IPS-11a (cell line): ENCODE results near the gene IL18BP.

Experiments used
- H3K4me3 ChIP-seq: one replicate; pipeline ENCODE4 v1.5.1; 2013; ENCODE audit warnings: low read depth, low read length, control low read depth

Gene IL18BP

GRCh38 chr11:72010529-72011233 lies 12.0 kb downstream of the IL18BP start:
- no peak overlapping the region for H3K4me3 ChIP-seq

GRCh38 chr11:72012091-72012630 lies 13.5 kb downstream of the IL18BP start:
- H3K4me3 ChIP-seq: no peak overlapping the region

- H3K4me3 ChIP-seq: no peak overlapping the region
Observed at GRCh38 chr11:72012897-72013721, 14.4 kb downstream of the IL18BP start.

GRCh38 chr11:72013765-72014711 lies 15.3 kb downstream of the IL18BP start:
- H3K4me3 ChIP-seq: no peak overlapping the region

GRCh38 chr11:72014761-72015320 lies 16.1 kb downstream of the IL18BP start:
- no peak overlapping the region for H3K4me3 ChIP-seq

GRCh38 chr11:72015511-72016061 lies 16.9 kb downstream of the IL18BP start:
- no peak overlapping the region for H3K4me3 ChIP-seq

GRCh38 chr11:72018171-72018570 lies 19.5 kb downstream of the IL18BP start:
- no peak overlapping the region for H3K4me3 ChIP-seq

- no peak overlapping the region for H3K4me3 ChIP-seq
Observed at GRCh38 chr11:72023335-72023734, 24.6 kb downstream of the IL18BP start.

GRCh38 chr11:72024069-72024754 lies 25.5 kb downstream of the IL18BP start:
- no peak overlapping the region for H3K4me3 ChIP-seq

GRCh38 chr11:72026090-72026489 lies 27.4 kb downstream of the IL18BP start:
- H3K4me3 ChIP-seq: no peak overlapping the region

GRCh38 chr11:72030472-72031045 lies 31.9 kb downstream of the IL18BP start:
- H3K4me3 ChIP-seq: no peak overlapping the region

GRCh38 chr11:72036687-72037086 lies 38.0 kb downstream of the IL18BP start:
- no peak overlapping the region for H3K4me3 ChIP-seq

- H3K4me3 ChIP-seq: no peak overlapping the region
Observed at GRCh38 chr11:72037554-72038311, 39.0 kb downstream of the IL18BP start.

- no peak overlapping the region for H3K4me3 ChIP-seq
Observed at GRCh38 chr11:72038491-72038890, 39.8 kb downstream of the IL18BP start.

GRCh38 chr11:72039031-72039855 lies 40.5 kb downstream of the IL18BP start:
- no peak overlapping the region for H3K4me3 ChIP-seq

GRCh38 chr11:72039856-72040401 lies 41.2 kb downstream of the IL18BP start:
- no peak overlapping the region for H3K4me3 ChIP-seq
